ENCODE results near the gene CHST7. TPM values are rescaled to one million over a fixed set of nuclear protein-coding genes. Genes with fewer than 3 reads are reported as not detected.

The CHST7 gene
- total RNA-seq, 1 donor from 2014 or later: 1.9 TPM

DNA sequence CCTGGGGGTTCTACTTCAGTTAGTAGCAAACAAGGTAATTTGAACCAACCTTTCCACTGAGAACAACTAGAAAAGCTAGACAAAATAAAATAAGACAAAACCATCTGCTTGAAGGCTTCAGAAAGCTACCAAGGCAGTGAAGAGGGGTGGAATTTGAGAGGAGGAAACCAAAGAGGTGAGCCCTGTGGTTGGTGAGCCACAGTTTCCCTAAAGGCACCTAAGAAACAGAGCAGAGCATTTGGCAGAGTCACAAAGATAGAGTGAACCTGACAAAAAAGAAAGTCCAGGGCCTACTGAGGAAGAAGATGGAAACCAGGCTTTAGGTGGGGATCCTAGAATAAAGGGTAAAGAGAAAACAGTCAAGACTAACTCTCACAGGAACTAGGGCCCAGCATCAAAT is 44.3 kb downstream of the CHST7 start:
- Mint-ChIP-seq H3K27ac (ENCODE audit: unreplicated experiment) (no peak overlapping the region), H3K27me3 (ENCODE audit: low read depth) (no peaks in the 10 kb centered on the region), H3K4me1 (peaks cover 6% of the 10 kb centered on the region), H3K9me3 (peaks cover 8% of the 10 kb centered on the region), H3K4me3 (no peak overlapping the region), H3K36me3 (ENCODE audit: low read depth) (peaks cover 15% of the 10 kb centered on the region)
- no peak for DNase-seq (ENCODE audit: low read depth, low spot score)
- TF ChIP-seq CTCF (conservative IDR thresholded peaks at IDR 0.05): no peak

DNA sequence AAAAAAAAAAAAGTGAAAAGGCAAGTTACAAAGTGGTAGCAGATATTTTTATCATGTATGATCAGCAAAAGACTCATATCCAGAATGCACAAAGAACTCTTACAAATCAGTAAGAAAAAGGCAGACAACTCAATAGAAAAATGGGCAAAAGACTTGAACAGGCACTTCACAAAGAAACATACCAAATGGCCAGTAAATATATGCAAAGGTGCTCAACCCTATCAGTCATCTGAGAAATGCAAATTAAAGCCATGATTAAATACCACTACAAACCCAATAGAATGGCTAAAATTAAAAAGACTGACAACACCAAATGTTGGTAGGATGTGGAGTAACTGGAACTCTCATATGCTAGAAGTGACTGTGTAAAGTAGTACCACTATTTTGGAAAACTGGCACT is 45.4 kb downstream of the CHST7 start:
- peaks cover 8% of the 10 kb centered on the region for H3K9me3 Mint-ChIP-seq
- no peak overlapping the region for H3K4me3 Mint-ChIP-seq
- peaks cover 12% of the 10 kb centered on the region for H3K36me3 Mint-ChIP-seq (ENCODE audit: low read depth)
- no peak for DNase-seq (ENCODE audit: low read depth, low spot score)
- H3K27ac Mint-ChIP-seq (ENCODE audit: unreplicated experiment): no peak overlapping the region
- peaks cover 10% of the 10 kb centered on the region for H3K4me1 Mint-ChIP-seq
- no peak for TF ChIP-seq CTCF (conservative IDR thresholded peaks at IDR 0.05)
- no peaks in the 10 kb centered on the region for H3K27me3 Mint-ChIP-seq (ENCODE audit: low read depth)

GRCh38 chrX:46620505-46620904 is 46.9 kb downstream of the CHST7 start:
- DNase-seq (ENCODE audit: low read depth, low spot score): no peak
- no peak overlapping the region for H3K27ac Mint-ChIP-seq (ENCODE audit: unreplicated experiment)
- H3K36me3 Mint-ChIP-seq (ENCODE audit: low read depth): peaks cover 7% of the 10 kb centered on the region
- peaks cover 8% of the 10 kb centered on the region for H3K9me3 Mint-ChIP-seq
- no peaks in the 10 kb centered on the region for H3K27me3 Mint-ChIP-seq (ENCODE audit: low read depth)
- no peak for TF ChIP-seq CTCF (conservative IDR thresholded peaks at IDR 0.05)
- H3K4me3 Mint-ChIP-seq: no peak overlapping the region
- H3K4me1 Mint-ChIP-seq: peaks cover 10% of the 10 kb centered on the region

GRCh38 chrX:46621572-46621971 is 48.0 kb downstream of the CHST7 start:
- Mint-ChIP-seq H3K4me3 (no peak overlapping the region), H3K36me3 (ENCODE audit: low read depth) (peaks cover 7% of the 10 kb centered on the region), H3K9me3 (peaks cover 8% of the 10 kb centered on the region), H3K27me3 (ENCODE audit: low read depth) (no peaks in the 10 kb centered on the region), H3K4me1 (peaks cover 10% of the 10 kb centered on the region), H3K27ac (ENCODE audit: unreplicated experiment) (no peak overlapping the region)
- no peak for TF ChIP-seq CTCF (conservative IDR thresholded peaks at IDR 0.05)
- DNase-seq (ENCODE audit: low read depth, low spot score): no peak

GRCh38 chrX:46624090-46624786 is 50.7 kb downstream of the CHST7 start:
- no peaks in the 10 kb centered on the region for H3K9me3 Mint-ChIP-seq
- no peaks in the 10 kb centered on the region for H3K27me3 Mint-ChIP-seq (ENCODE audit: low read depth)
- DNase-seq (ENCODE audit: low read depth, low spot score): no peak
- no peak overlapping the region for H3K4me3 Mint-ChIP-seq
- H3K27ac Mint-ChIP-seq (ENCODE audit: unreplicated experiment): no peak overlapping the region
- peaks cover 19% of the 10 kb centered on the region for H3K4me1 Mint-ChIP-seq
- H3K36me3 Mint-ChIP-seq (ENCODE audit: low read depth): peaks cover 2% of the 10 kb centered on the region
- TF ChIP-seq CTCF (conservative IDR thresholded peaks at IDR 0.05): no peak
